GM19452 (cell line): Measurements from ENCODE around the gene MYBPC1.
"Not testable (repeated sequence)": the region's sequence is repeated elsewhere in the genome, so short reads cannot be mapped to it uniquely, and the experiment has no call there.

ENCODE experiments used
- ATAC-seq: cut with Tn5 transposase; IDR thresholded peaks from one replicate; pipeline ENCODE4 v1.9.1; 2021; ENCODE audit not compliant: unreplicated experiment

Gene MYBPC1

GRCh38 chr12:101729842-101730241 lies 135.1 kb downstream of the MYBPC1 start:
- ATAC-seq = no peak

DNA sequence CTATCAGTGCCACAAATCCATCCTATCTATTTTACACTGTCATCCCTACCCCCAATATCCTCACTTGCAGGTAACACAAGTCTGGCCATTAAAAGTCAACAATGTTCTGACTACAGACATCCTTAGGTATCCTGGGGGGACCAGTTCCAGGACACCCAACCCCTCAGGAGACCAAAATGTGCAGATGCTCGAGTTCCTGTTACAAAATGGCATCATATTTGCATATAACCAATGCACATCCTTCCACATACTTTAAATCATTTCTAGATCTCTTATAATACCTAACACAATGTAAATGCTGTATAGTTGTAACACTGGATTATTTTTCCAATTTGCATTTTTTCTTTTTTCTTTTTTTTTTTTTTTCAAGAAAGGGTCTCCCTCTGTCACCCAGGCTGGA lies 137.5 kb downstream of the MYBPC1 start:
- ATAC-seq = no peak

DNA sequence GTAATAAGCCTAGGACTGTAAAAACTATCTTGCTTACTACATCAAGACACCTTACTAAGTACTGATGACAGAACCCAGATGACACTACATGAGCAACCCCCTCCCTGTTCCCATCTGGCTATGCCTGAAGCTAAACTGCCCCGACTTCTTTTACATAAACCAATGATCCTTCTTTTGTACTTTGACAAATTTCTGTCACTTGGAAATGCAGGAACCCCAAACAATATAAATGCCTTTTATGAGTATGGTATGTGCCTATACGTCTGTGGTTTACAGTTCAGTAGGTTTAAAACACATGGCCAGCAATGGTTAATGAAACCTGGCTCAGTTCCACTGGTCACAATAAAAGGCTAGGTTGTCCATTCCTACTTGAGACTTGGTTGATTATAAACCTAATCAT lies 138.4 kb downstream of the MYBPC1 start:
- ATAC-seq = no peak

DNA sequence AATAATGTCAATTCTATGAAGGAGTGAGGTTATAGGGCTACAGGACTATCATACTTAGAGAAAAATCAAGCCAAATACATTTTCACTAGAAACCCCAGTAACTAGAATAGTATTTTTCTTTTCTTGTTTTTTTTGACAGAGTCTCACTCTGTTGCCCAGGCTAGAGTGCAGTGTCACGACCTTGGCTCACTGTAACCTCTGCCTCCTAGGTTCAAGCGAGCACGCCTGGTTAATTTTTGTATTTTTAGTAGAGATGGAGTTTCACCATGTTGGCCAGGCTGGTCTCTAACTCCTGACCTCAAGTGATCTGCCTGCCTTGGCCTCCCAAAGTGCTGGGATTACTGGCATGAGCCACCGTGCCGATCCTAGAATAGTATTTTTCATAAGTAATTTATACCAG lies 139.7 kb downstream of the MYBPC1 start:
- ATAC-seq = not testable (repeated sequence)
